GM19395 (cell line): ENCODE results near the gene GARNL3.

Source experiments
- ATAC-seq: cut with Tn5 transposase; IDR thresholded peaks from one replicate; pipeline ENCODE4 v1.9.1; 2021; ENCODE audit warnings: mild to moderate bottlenecking, moderate library complexity; ENCODE audit not compliant: unreplicated experiment

Gene GARNL3

GRCh38 chr9:127346584-127346983 is 82.0 kb downstream of the GARNL3 start:
- ATAC-seq = no peak

- no peak for ATAC-seq
These were observed 83.5 kb downstream of the GARNL3 start for GRCh38 chr9:127347831-127348776.

- no peak for ATAC-seq
These were observed 85.0 kb downstream of the GARNL3 start for GRCh38 chr9:127349483-127350113.

DNA sequence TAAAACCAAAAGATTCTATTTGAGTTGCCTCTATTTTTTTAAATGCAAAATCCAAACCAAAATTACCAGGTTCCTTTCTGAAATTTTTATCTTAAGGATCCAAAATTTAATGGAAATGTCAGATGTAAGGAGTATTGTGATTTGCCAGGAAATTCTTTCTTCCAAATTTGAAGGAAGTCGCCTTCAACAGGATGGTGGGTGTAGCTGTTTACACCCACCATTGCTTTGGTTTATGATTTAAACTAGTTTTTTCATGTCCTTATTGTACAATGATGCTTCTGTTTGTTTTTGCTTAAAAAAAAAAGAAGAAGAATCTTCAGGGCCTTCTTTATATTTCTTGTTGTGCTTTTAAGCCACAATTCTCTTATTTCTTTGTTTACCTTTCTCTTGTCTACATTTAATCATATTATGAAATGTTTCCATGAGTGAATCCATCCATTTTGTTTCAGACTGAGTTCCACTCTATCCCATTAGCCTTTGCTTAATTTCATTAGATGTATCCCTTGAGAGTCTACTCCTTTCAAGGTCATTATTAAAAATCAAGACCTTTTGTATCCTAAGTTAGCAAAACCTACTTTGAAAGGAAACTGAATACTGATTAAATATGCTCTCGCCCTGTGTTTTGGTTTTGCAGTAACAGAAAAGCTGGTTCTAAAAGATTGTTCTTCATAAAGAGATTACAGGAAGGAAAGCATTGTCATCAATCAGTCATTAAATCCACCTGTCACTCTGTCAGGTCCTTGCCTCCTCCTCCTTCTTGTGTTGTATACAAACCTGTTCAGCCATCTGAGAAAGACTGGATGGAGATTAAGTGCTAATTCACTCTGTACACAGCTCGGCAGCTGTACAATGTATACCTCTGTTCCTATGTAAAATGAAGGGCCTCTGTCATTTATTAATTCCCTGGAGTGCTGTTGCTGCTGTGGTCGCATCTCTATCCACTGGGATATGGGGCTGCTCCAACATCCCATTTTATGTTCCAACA is 86.9 kb downstream of the GARNL3 start:
- no peak for ATAC-seq

GRCh38 chr9:127353882-127354281 is 89.3 kb downstream of the GARNL3 start:
- ATAC-seq = no peak

DNA sequence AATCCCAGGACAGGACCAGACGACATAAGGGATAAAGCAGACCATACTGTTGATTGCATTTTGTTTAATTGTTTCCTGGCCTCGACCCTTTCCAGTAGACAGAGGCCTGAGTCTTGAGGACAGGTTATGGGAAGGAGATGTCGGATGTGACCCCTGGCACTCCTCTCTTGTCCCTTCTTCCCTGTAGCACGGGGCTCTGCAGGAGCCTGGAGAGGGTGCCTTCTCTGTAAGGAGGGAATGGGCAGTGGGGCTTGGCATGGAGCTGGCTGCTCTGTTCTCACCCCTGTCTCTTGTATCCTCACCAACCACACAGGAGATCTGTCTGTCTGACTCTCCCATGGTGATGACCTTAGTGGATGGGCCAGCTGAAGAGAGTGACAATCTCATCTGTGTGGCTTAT is 92.3 kb downstream of the GARNL3 start:
- no peak for ATAC-seq

DNA sequence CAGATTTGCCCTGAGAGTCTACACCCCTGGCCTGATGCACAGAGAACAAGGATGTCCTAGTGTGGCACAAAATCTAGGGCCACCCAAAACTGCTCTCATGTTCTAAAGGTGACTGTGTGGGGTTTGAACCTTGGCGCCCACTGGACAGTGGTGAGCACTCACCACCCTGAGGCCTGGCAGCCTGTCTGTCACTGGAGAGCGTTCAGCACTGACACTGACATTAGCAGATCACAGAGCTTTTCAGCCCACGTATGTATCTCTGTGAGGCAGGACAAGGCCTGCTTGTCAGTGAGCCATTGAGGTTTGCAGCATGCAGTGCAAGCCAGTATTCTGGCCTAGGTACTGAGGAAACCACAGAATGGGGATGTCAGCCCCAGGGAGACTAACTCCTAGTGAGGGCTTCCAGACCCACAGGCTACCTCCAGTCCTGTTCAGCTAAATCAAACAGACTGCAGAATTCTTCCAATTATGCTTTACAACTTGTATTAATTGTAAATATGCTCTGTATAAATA is 93.5 kb downstream of the GARNL3 start:
- no peak for ATAC-seq

DNA sequence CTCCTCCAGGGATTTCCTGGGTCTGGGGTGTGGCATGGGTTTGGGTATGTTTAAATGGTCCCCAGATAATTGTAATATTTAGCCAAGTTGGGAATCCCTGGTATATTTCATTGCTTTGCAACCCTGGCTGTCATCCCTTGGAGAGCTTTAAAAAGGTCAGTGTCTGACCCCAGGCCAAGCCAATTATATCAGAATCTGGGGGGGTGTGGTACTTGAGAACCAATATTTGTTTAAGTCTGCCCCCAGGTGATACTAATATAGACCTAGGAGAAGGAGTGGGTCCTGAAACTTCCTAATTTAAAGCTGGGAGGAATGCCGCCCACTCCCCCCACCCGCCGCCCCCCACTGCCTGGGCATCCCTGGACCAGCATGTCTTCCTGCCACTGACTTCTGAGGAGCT is 94.2 kb downstream of the GARNL3 start:
- no peak for ATAC-seq

DNA sequence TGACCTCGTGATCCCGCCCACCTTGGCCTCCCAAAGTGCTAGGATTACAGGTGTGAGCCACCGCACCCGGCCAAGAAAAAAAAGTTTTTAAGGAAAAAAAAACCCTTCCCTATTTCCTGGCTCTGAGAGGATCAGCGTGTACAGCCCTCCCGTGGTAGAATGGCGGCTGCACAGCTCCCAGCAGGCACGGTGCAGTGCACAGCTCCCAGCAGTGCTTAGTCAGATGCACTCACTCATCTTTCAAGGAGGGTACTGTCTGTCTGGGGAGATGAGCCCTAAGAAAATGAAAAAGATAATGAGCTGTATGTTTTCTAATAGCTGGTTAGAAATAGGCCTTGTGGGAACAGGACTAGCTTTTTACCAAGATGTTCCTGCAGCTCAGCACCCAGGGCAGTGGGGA is 95.7 kb downstream of the GARNL3 start:
- no peak for ATAC-seq

- ATAC-seq = no peak
These were observed 96.3 kb downstream of the GARNL3 start for GRCh38 chr9:127360829-127361228.

DNA sequence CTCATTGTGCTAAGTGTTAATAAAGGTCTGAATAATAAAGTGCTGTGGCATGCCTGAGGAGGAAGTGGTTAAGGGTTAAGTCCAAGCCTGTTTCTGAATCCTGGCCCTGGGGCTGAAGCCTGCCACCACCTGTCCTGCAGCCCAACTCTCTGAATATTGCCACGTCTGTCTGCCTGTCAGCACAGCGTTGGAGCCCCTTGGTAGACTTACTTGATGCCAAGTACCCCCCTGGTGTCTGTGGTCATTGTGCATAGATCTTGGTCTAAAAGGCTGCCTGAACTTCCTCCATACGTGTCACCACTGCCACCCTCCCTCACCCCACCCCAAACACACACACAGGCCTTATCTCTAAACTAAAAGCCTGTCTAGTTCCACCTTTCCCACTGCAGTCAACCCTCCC is 97.0 kb downstream of the GARNL3 start:
- no peak for ATAC-seq

- ATAC-seq = no peak
These were observed 98.3 kb downstream of the GARNL3 start for GRCh38 chr9:127362829-127363228.

DNA sequence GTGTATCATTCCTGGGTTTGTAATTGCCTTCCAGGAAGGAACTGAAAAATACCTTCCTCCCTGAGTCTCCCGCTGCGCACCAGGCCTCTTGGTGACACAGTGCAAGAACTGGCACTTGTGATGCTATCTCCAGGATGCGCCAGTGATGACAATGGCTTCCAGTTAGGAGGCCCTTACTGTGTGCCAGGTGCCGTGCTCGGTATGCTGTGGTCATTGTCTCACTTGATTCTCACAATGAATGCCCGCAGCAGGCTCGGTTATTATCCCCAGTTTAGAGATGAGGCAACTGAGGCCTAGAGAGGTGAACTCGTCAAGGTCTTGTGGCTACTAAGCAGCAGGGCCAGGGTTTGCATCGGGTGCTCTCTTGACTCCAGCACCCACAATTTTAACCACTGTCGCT is 100.9 kb downstream of the GARNL3 start:
- ATAC-seq = no peak

GRCh38 chr9:127366594-127366993 is 102.0 kb downstream of the GARNL3 start:
- no peak for ATAC-seq

DNA sequence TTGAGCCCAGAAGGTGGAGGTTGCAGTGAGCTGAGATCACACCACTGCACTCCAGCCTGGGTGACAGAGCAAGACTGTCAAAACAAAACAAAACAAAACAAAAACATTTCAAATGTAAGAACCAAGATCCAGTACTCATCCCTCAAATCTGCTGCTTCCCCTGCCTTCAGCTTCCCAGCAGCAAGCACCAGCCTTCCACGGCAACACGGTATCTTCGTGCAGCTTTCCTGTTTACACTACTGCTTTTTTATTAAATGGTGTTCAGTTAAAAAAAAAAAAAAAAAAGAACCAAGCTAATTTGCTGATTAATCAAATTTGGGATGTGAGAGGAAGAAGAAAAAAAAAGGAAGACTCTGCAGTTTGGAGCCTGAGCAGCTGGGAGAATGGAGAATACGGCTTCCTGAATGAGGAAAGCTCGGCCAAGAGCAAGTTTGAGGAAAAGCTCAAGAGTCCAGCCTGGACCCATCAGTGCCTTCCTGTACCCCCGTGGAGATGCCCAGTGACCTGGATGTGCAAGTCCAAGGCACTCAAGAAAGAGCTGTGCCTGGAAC is 104.4 kb downstream of the GARNL3 start:
- no peak for ATAC-seq

GRCh38 chr9:127369428-127369827 is 104.9 kb downstream of the GARNL3 start:
- ATAC-seq = no peak

DNA sequence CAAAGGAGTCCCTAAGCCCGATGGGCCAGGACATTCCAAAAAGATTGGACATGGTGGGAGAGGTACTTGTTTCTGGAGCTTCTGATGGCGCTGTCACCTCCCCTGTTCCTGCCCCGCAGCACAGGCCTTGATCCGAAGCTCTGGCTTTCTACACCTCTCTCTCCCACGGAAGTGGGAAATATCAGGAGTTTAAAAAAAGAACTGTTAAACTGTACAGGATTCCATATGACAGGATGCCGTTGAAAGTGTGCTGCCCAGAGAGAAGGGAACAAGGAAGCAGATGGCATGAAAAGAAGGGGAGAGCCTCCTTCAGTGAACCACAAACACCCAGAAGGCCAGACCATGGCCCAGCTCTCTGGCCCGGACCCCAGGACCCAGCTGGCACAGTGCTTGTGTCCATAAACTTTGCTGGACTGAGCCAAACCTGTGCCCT is 105.6 kb downstream of the GARNL3 start:
- ATAC-seq = no peak

- no peak for ATAC-seq
These were observed 106.4 kb downstream of the GARNL3 start for GRCh38 chr9:127370672-127371648.

- ATAC-seq = no peak
These were observed 115.9 kb downstream of the GARNL3 start for GRCh38 chr9:127380479-127380878.
